CD4-positive, CD25-positive, alpha-beta regulatory T cell (primary cell): Measurements from ENCODE around the gene OR1E2. TPM values are rescaled to one million over a fixed set of nuclear protein-coding genes. Genes with fewer than 3 reads are reported as not detected.
"Not testable (repeated sequence)": the region's sequence is repeated elsewhere in the genome, so short reads cannot be mapped to it uniquely, and the experiment has no call there.

Source experiments
- ATAC-seq, 2 donors: fragments of 150-1000 bp; cut with Tn5 transposase; one replicate each; pipeline ENCODE4 v1.10.0; 2021; ENCODE audit warnings: low read depth in 2 of 2, moderate number of reproducible peaks in 2 of 2, moderate library complexity in 1 of 2
- DNase-seq, 3 donors: peaks; one replicate each; pipeline versions ENCODE4 v3.0.0 to v3.0.0-alpha.2; 2012 to 2022; ENCODE audit warnings: mixed read lengths in 1 of 3
- H3K27ac ChIP-seq: one replicate; pipeline ENCODE4 v1.7.0; 2013; ENCODE audit warnings: mild to moderate bottlenecking, low read length; ENCODE audit not compliant: insufficient read depth, poor library complexity, severe bottlenecking
- H3K27me3 ChIP-seq: one replicate; pipeline ENCODE4 v1.7.0; 2013; ENCODE audit warnings: low read length; ENCODE audit not compliant: control insufficient read depth, insufficient read depth
- H3K36me3 ChIP-seq: one replicate; pipeline ENCODE4 v1.7.0; 2013; ENCODE audit warnings: mild to moderate bottlenecking, low read length, moderate library complexity; ENCODE audit not compliant: control insufficient read depth, insufficient read depth
- H3K4me1 ChIP-seq: 2 replicates; pipeline ENCODE4 v1.7.0; 2013; ENCODE audit warnings: mild to moderate bottlenecking, low read length; ENCODE audit not compliant: insufficient read depth, control insufficient read depth, poor library complexity, severe bottlenecking
- H3K4me3 ChIP-seq: one replicate; pipeline ENCODE4 v1.7.0; 2013; ENCODE audit warnings: low read depth, mild to moderate bottlenecking, low read length, moderate library complexity
- H3K9me3 ChIP-seq, 2 experiments: 1 replicate in 1 of 2; 2 replicates in 1 of 2; pipeline ENCODE4 v1.7.0; 2013; ENCODE audit warnings: low read length in 2 of 2, mild to moderate bottlenecking in 1 of 2, moderate library complexity in 1 of 2; ENCODE audit not compliant: control insufficient read depth in 2 of 2
- H3K27ac Mint-ChIP-seq, 3 donors: one replicate each; pipeline ENCODE4 v1.8.0; 2020 to 2022; ENCODE audit warnings: mild to moderate bottlenecking in 3 of 3, mixed read lengths in 3 of 3, moderate library complexity in 2 of 3
- H3K27me3 Mint-ChIP-seq: one replicate; pipeline ENCODE4 v1.8.0; 2022; ENCODE audit warnings: mild to moderate bottlenecking, mixed read lengths
- H3K36me3 Mint-ChIP-seq: one replicate; pipeline ENCODE4 v1.8.0; 2020; ENCODE audit warnings: mixed read lengths
- H3K4me1 Mint-ChIP-seq, 4 donors: one replicate each; pipeline ENCODE4 v1.8.0; 2020 to 2022; ENCODE audit warnings: mixed read lengths in 4 of 4, mild to moderate bottlenecking in 1 of 4
- H3K4me3 Mint-ChIP-seq, 4 donors: one replicate each; pipeline ENCODE4 v1.8.0; 2020 to 2022; ENCODE audit warnings: mild to moderate bottlenecking in 4 of 4, mixed read lengths in 4 of 4, moderate library complexity in 3 of 4
- H3K9me3 Mint-ChIP-seq, 7 donors: one replicate each; pipeline ENCODE4 v1.8.0; 2020 to 2022; ENCODE audit warnings: mixed read lengths in 7 of 7, mild to moderate bottlenecking in 3 of 7, moderate library complexity in 2 of 7
- polyA plus RNA-seq, 4 donors: library from polyadenylated mRNA; unstranded; fragments of 300-500 nt; fragmentation: Illumina TruSeq; gene quantifications; one replicate each; pipeline ENCODE4 v1.2.3, GENCODE V29; 2021
- total RNA-seq: library from RNA; stranded (reverse); gene quantifications from one replicate; pipeline ENCODE4 v1.2.3, GENCODE V29; 2022

The OR1E2 gene
- total and polyA plus RNA-seq, 5 donors from 2014 or later = not detected

DNA sequence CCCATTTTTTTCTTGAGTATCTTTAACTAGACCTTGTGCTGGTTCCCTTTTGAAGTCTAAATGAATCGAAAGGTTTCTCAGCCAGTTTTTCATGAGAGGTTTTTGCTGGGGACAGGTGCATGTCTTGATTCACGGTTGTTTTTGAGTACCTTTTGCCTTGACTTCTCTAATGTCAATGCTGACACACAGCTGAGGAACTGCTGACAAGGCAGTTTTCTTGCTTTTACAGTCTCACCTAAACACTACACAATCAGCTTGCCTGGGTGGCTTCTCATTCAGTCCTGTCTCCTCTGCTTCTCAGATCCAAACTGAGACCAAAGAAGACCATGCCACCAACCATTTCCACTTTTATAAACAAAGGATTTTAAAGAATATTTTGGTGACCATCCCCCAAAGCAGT is 15.4 kb downstream of the OR1E2 start:
- Mint-ChIP-seq H3K4me3 (no peak overlapping the region), H3K27me3 (peaks cover 12% of the 10 kb centered on the region), H3K27ac (no peak overlapping the region), H3K9me3 (peaks cover 0 to 3% (median 0%) of the 10 kb centered on the region in 7 donors), H3K36me3 (no peaks in the 10 kb centered on the region), H3K4me1 (no peaks in the 10 kb centered on the region)
- Histone ChIP-seq H3K27ac (no peak overlapping the region), H3K4me1 (no peaks in the 10 kb centered on the region), H3K9me3 (no peaks in the 10 kb centered on the region), H3K27me3 (peaks cover 3% of the 10 kb centered on the region), H3K4me3 (no peak overlapping the region), H3K36me3 (no peaks in the 10 kb centered on the region)
- ATAC-seq (no peak), DNase-seq (no peak)

DNA sequence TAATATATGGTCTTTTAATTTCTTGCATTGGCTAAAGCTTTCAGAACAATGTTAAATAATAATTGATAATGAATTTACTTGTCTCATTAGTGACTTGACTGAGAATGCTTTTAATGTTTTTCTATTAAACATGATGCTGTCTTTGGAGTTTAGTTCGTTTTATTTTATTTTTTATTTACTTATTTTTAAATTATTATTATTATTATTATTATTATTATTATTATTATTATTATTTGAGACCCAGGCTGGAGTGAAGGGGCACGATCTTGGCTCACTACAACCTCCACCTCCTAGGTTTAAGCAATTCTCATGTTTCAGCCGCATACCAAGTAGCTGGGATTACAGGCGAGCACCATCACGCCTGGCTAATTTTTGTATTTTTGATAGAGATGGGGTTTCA is 18.0 kb downstream of the OR1E2 start:
- ATAC-seq = no peak
- Histone ChIP-seq H3K27ac (no peak overlapping the region), H3K36me3 (no peaks in the 10 kb centered on the region), H3K9me3 (no peaks in the 10 kb centered on the region), H3K27me3 (peaks cover 3% of the 10 kb centered on the region), H3K4me1 (no peaks in the 10 kb centered on the region), H3K4me3 (no peak overlapping the region)
- Mint-ChIP-seq H3K9me3 (peaks cover 0 to 3% (median 0%) of the 10 kb centered on the region in 7 donors), H3K4me1 (peaks cover 0 to 2% (median 0%) of the 10 kb centered on the region in 4 donors), H3K36me3 (no peaks in the 10 kb centered on the region), H3K27me3 (peaks cover 17% of the 10 kb centered on the region), H3K27ac (no peak overlapping the region), H3K4me3 (no peak overlapping the region)
- no peak for DNase-seq

DNA sequence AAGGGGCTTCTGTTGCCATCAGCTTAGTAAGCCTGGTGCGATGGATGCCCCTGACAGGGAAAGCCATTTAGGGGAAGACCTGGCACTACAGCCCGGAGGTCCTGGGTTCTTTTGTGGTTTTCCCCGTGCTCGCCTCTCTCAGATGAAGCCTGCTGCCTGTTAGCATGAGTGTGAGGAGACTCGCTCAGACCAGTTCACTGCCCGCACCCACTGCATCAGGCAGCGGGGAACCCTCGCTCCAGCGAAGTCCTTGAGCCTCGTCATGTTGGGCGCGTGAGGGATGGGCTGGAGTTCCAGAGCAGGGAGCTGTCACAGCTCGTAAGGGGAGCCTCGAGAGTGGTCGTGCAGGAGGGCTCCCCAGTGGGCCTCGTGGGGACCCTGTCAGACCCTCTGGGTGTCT is 21.4 kb downstream of the OR1E2 start:
- H3K36me3 Mint-ChIP-seq, H3K4me3 Mint-ChIP-seq: not testable (repeated sequence)

GRCh38 chr17:3411070-3411469 is 22.6 kb downstream of the OR1E2 start, which contains the start of gene OR3A3:
Gene OR3A3, plus strand, starts transcription at chr17:3411370.
- H3K36me3 Mint-ChIP-seq = no peaks in the 10 kb centered on the region
- no peaks in the 10 kb centered on the region for H3K36me3 ChIP-seq
- H3K9me3 Mint-ChIP-seq = peaks cover 0 to 24% (median 7%) of the 10 kb centered on the region in 7 donors
- no peak within 1 kb of the TSS for H3K4me3 ChIP-seq
- DNase-seq = no peak
- ATAC-seq = no peak
- H3K4me1 ChIP-seq = no peaks in the 10 kb centered on the region
- H3K27ac ChIP-seq = no peak within 1 kb of the TSS
- H3K4me3 Mint-ChIP-seq = no peak within 1 kb of the TSS
- peaks cover 0 to 2% (median under 1%) of the 10 kb centered on the region in 4 donors for H3K4me1 Mint-ChIP-seq
- no peak within 1 kb of the TSS for H3K27ac Mint-ChIP-seq
- peaks cover 4% of the 10 kb centered on the region for H3K27me3 ChIP-seq
- H3K9me3 ChIP-seq = peaks cover 5 to 8% of the 10 kb centered on the region in 2 experiments
- H3K27me3 Mint-ChIP-seq = peaks cover 10% of the 10 kb centered on the region

More for the DNA sequence above, 21.4 kb downstream of the OR1E2 start:
- DNase-seq, H3K9me3 ChIP-seq, H3K4me1 Mint-ChIP-seq, H3K36me3 ChIP-seq, H3K4me1 ChIP-seq, H3K4me3 ChIP-seq, ATAC-seq, H3K27me3 ChIP-seq, H3K27ac ChIP-seq, H3K27ac Mint-ChIP-seq: not testable (repeated sequence)
- Mint-ChIP-seq H3K9me3 (peaks cover 0 to 18% (median 7%) of the 10 kb centered on the region in 7 donors), H3K27me3 (peaks cover 15% of the 10 kb centered on the region)

- H3K4me1 ChIP-seq, H3K27me3 Mint-ChIP-seq, ATAC-seq, H3K4me3 ChIP-seq, DNase-seq, H3K4me3 Mint-ChIP-seq, H3K9me3 ChIP-seq, H3K36me3 Mint-ChIP-seq, H3K4me1 Mint-ChIP-seq, H3K27ac ChIP-seq, H3K36me3 ChIP-seq, H3K27ac Mint-ChIP-seq, H3K27me3 ChIP-seq: not testable (repeated sequence)
- peaks cover 3 to 20% (median 7%) of the 10 kb centered on the region in 7 donors for H3K9me3 Mint-ChIP-seq
Measured at GRCh38 chr17:3403856-3404255, 29.8 kb downstream of the OR1E2 start.

GRCh38 chr17:3401786-3402185 is 31.9 kb downstream of the OR1E2 start:
- no peak overlapping the region for H3K4me3 Mint-ChIP-seq
- Histone ChIP-seq H3K36me3 (no peaks in the 10 kb centered on the region), H3K4me1 (no peaks in the 10 kb centered on the region), H3K4me3 (no peak overlapping the region), H3K27ac (no peak overlapping the region), H3K9me3 (no peaks in the 10 kb centered on the region), H3K27me3 (no peaks in the 10 kb centered on the region)
- peaks cover 0 to 9% (median 5%) of the 10 kb centered on the region in 7 donors for H3K9me3 Mint-ChIP-seq
- H3K4me1 Mint-ChIP-seq = no peaks in the 10 kb centered on the region
- DNase-seq (no peak), ATAC-seq (no peak)
- no peaks in the 10 kb centered on the region for H3K36me3 Mint-ChIP-seq
- no peaks in the 10 kb centered on the region for H3K27me3 Mint-ChIP-seq
- H3K27ac Mint-ChIP-seq = no peak overlapping the region

- H3K36me3 Mint-ChIP-seq = no peaks in the 10 kb centered on the region
Measured at GRCh38 chr17:3400055-3400454, 33.6 kb downstream of the OR1E2 start.

GRCh38 chr17:3398310-3398709 is 35.3 kb downstream of the OR1E2 start, which contains the start of gene OR1E1:
Gene OR1E1, minus strand, starts transcription at chr17:3398410. Its CDS starts 0 bp downstream, at chr17:3398410.
- Histone ChIP-seq H3K27ac (no peak within 1 kb of the TSS), H3K27me3 (no peaks in the 10 kb centered on the region), H3K9me3 (no peaks in the 10 kb centered on the region), H3K36me3 (no peaks in the 10 kb centered on the region), H3K4me1 (no peaks in the 10 kb centered on the region), H3K4me3 (no peak within 1 kb of the TSS)
- no peaks in the 10 kb centered on the region for H3K36me3 Mint-ChIP-seq
- no peak within 1 kb of the TSS for H3K27ac Mint-ChIP-seq
- DNase-seq (no peak), ATAC-seq (no peak)
- H3K9me3 Mint-ChIP-seq = peaks cover 0 to 9% (median 4%) of the 10 kb centered on the region in 7 donors
- H3K4me1 Mint-ChIP-seq = no peaks in the 10 kb centered on the region
- H3K27me3 Mint-ChIP-seq = no peaks in the 10 kb centered on the region
- H3K4me3 Mint-ChIP-seq = no peak within 1 kb of the TSS

More at GRCh38 chr17:3400055-3400454, 33.6 kb downstream of the OR1E2 start:
- Histone ChIP-seq H3K4me3 (no peak overlapping the region), H3K9me3 (no peaks in the 10 kb centered on the region), H3K36me3 (no peaks in the 10 kb centered on the region), H3K27me3 (no peaks in the 10 kb centered on the region), H3K27ac (no peak overlapping the region), H3K4me1 (no peaks in the 10 kb centered on the region)
- Mint-ChIP-seq H3K27me3 (no peaks in the 10 kb centered on the region), H3K4me3 (no peak overlapping the region), H3K27ac (no peak overlapping the region), H3K9me3 (peaks cover 0 to 9% (median 5%) of the 10 kb centered on the region in 7 donors), H3K4me1 (no peaks in the 10 kb centered on the region)
- DNase-seq (no peak), ATAC-seq (no peak)
